Activated CD4-positive, alpha-beta T cell treated with anti-CD3 and anti-CD28 coated beads, Interleukin-2, amount 50 U/mL, for 48 hours (primary cell): Measurements from ENCODE around the gene RPS3.

Experiments used
- DNase-seq, 2 experiments: peaks; one replicate each; pipeline ENCODE4 v3.0.0-alpha.2; 2020

Gene RPS3

GRCh38 chr11:75421035-75421602, 21.8 kb downstream of the RPS3 start:
- DNase-seq: no peak

GRCh38 chr11:75421902-75422247, 22.6 kb downstream of the RPS3 start:
- DNase-seq: no peak

GRCh38 chr11:75422248-75423231, 23.2 kb downstream of the RPS3 start:
- no peak for DNase-seq

GRCh38 chr11:75423721-75424120, 24.4 kb downstream of the RPS3 start:
- DNase-seq: no peak

- DNase-seq: no peak
Measured at GRCh38 chr11:75424396-75424795, 25.1 kb downstream of the RPS3 start.

- no peak for DNase-seq
Measured at GRCh38 chr11:75425422-75425821, 26.1 kb downstream of the RPS3 start.

- DNase-seq: no peak
Measured at GRCh38 chr11:75426720-75427086, 27.4 kb downstream of the RPS3 start.

GRCh38 chr11:75427181-75427580, 27.9 kb downstream of the RPS3 start:
- DNase-seq: no peak

GRCh38 chr11:75428281-75428724, 29.0 kb downstream of the RPS3 start:
- peak; percentile 52 to 70 for DNase-seq

GRCh38 chr11:75428989-75429640, 29.8 kb downstream of the RPS3 start:
- no peak for DNase-seq

GRCh38 chr11:75429641-75429901, 30.3 kb downstream of the RPS3 start:
- no peak for DNase-seq

GRCh38 chr11:75429902-75430713, 30.8 kb downstream of the RPS3 start:
- peak; percentile 60 to 66 for DNase-seq

GRCh38 chr11:75430714-75431532, 31.6 kb downstream of the RPS3 start:
- no peak for DNase-seq

GRCh38 chr11:75431533-75432525, 32.5 kb downstream of the RPS3 start:
- DNase-seq: no peak

GRCh38 chr11:75432911-75433321, 33.6 kb downstream of the RPS3 start, which contains the start of gene KLHL35:
KLHL35 (minus strand) TSS chr11:75433203; CDS start chr11:75430629, 2,574 bp downstream.
- no peak for DNase-seq

GRCh38 chr11:75433443-75433842, 34.1 kb downstream of the RPS3 start:
- no peak for DNase-seq

GRCh38 chr11:75434051-75434450, 34.7 kb downstream of the RPS3 start:
- DNase-seq: no peak

GRCh38 chr11:75434886-75435570, 35.7 kb downstream of the RPS3 start:
- DNase-seq: no peak

- no peak for DNase-seq
Measured at GRCh38 chr11:75435571-75435925, 36.2 kb downstream of the RPS3 start.

- DNase-seq: no peak
Measured at GRCh38 chr11:75436806-75437205, 37.5 kb downstream of the RPS3 start.
